BJ (cell line): ENCODE data around the gene LRRC2. TPM values are rescaled to one million over a fixed set of nuclear protein-coding genes. Genes with fewer than 3 reads are reported as not detected.

Experiments used
- CTCF ChIA-PET: fragments of 350-600 bp; formaldehyde crosslinking; extraction: SDS; loops from one replicate; lab custom pipeline; 2021; ENCODE audit warnings: antibody characterized with exemption, inconsistent platforms; lab: Yijun Ruan, JAX
- POLR2A ChIA-PET: fragments of 300-600 bp; sonication (Branson Sonifier 250); formaldehyde crosslinking; extraction: SDS; loops from one replicate; lab custom pipeline; 2021; ENCODE audit warnings: antibody characterized with exemption; lab: Charles Lee
- DNase-seq: peaks from one replicate; pipeline ENCODE4 v3.0.0-alpha.2; 2011; ENCODE audit warnings: low read depth
- H3K27me3 ChIP-seq: 2 replicates; pipeline ENCODE4 v1.6.0; 2011; ENCODE audit warnings: low read length; ENCODE audit not compliant: control insufficient read depth, insufficient read depth
- H3K36me3 ChIP-seq: 2 replicates; pipeline ENCODE4 v1.5.1; 2011; ENCODE audit warnings: low read length; ENCODE audit not compliant: control insufficient read depth, insufficient read depth
- H3K4me3 ChIP-seq: 2 replicates; pipeline ENCODE4 v1.5.1; 2011; ENCODE audit warnings: low read depth, mild to moderate bottlenecking, control low read depth, low read length
- polyA plus RNA-seq: library from polyadenylated mRNA; depleted of rRNA; stranded (reverse); fragments of >200 nt; gene quantifications from 2 replicates; pipeline ENCODE4 v1.2.3, GENCODE V29; 2011; rRNA removed
- TF ChIP-seq, protein P1 (sequence below): IDR thresholded peaks from 2 replicates; pipeline ENCODE4 v1.5.1; 2011; ENCODE audit warnings: low read depth, mild to moderate bottlenecking, control low read depth, inconsistent platforms, low read length, moderate library complexity; ENCODE audit not compliant: insufficient read depth

Gene LRRC2
- polyA plus RNA-seq, 1 experiment: 0.55 TPM

DNA sequence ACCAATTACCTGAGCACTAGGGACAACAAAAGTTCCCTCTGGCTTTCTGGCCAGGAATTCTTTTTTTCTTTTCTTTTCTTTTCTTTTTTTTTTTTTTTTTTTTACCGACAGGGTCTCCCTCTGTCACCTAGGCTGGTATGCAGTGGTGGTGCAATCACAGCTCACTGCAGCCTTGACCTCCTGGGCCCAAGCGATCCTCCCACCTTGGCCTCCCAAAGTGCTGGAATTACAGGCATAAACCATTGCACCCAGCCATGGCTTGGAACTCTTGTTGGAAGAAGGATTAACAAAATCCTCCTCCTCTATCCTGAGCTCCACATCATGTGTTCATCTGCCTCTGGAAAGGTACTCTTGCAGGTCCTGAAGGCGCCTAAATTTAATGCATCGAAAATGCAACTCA is 98.5 kb downstream of the LRRC2 start:
- TF ChIP-seq, protein P1, sequence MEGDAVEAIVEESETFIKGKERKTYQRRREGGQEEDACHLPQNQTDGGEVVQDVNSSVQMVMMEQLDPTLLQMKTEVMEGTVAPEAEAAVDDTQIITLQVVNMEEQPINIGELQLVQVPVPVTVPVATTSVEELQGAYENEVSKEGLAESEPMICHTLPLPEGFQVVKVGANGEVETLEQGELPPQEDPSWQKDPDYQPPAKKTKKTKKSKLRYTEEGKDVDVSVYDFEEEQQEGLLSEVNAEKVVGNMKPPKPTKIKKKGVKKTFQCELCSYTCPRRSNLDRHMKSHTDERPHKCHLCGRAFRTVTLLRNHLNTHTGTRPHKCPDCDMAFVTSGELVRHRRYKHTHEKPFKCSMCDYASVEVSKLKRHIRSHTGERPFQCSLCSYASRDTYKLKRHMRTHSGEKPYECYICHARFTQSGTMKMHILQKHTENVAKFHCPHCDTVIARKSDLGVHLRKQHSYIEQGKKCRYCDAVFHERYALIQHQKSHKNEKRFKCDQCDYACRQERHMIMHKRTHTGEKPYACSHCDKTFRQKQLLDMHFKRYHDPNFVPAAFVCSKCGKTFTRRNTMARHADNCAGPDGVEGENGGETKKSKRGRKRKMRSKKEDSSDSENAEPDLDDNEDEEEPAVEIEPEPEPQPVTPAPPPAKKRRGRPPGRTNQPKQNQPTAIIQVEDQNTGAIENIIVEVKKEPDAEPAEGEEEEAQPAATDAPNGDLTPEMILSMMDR: no peak
- ChIA-PET CTCF (interaction anchor here (0.9 to 3.3 kb wide), 2 partner anchors 15 to 21 kb away, joined by 3 to 18 read pairs; no protein-coding TSS in a partner anchor), POLR2A (no interaction called here)
- Histone ChIP-seq H3K27me3 (peaks cover 39% of the 10 kb centered on the region), H3K36me3 (no peaks in the 10 kb centered on the region), H3K4me3 (no peak overlapping the region)
- DNase-seq: no peak

DNA sequence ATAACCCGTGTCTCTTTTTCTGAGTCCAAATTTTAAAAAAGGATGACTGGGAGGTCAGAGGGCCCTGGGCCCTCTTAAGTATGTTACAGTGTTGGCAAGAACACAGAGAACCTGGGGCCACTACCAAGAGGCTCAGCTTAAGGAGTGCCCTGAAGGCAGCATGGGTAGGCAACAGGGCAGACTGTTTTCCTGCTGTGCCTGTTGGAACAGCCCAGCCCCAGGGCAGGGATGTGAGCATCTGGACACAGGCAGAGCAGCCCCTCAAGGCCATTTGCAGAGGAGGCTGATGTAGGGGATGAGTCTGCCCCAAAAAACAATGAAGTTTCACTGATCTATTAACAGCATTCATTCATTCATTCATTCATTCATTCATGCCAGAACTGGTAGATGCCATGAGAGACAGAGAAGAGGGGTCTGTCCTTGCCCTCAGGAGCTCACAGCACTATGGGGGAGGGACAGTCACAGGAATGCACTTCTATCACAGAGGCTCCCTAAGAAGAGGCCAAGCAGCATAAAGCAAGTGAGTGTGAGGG is 99.2 kb downstream of the LRRC2 start:
- CTCF ChIA-PET: interaction anchor here (1.5 to 1.8 kb wide), 2 partner anchors 17 to 22 kb away, joined by 4 read pairs; no protein-coding TSS in a partner anchor
- no peak for DNase-seq
- POLR2A ChIA-PET: no interaction called here
- no peaks in the 10 kb centered on the region for H3K36me3 ChIP-seq
- H3K27me3 ChIP-seq: peaks cover 36% of the 10 kb centered on the region
- H3K4me3 ChIP-seq: no peak overlapping the region
- TF ChIP-seq, protein P1: no peak

DNA sequence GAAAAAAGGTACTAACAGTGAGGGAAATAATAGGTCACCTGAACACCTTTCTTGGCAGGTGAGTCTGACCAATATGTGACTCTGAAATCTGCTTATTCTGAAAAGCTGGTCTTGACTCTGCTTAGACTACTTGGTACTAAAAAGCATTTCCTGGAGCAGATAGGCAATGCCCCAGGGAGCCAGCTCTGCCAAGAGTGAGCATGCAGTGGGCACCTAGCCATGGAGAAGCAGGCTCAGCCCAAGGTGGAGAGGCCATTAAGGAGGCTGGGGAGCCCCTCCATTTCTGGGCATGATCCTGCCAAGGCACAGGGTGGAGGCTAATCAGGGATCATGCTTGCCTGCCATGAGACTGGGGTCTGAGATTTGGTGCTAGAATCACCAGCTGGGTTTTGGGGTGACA is 99.8 kb downstream of the LRRC2 start:
- no peak overlapping the region for H3K4me3 ChIP-seq
- H3K36me3 ChIP-seq: no peaks in the 10 kb centered on the region
- DNase-seq: no peak
- POLR2A ChIA-PET: no interaction called here
- TF ChIP-seq, protein P1: no peak
- H3K27me3 ChIP-seq: peaks cover 33% of the 10 kb centered on the region
- CTCF ChIA-PET: interaction anchor here (1.5 to 1.8 kb wide), 2 partner anchors 16 to 22 kb away, joined by 4 read pairs; no protein-coding TSS in a partner anchor

Other genes starting within 250 kb of the LRRC2 start
- not detected in 2 replicates for gene CCR2, start 212.2 kb downstream of the LRRC2 start, polyA plus RNA-seq
- not detected in 2 replicates for gene CCR5, start 195.4 kb downstream of the LRRC2 start, polyA plus RNA-seq
- gene CCRL2, start 159.0 kb downstream of the LRRC2 start, polyA plus RNA-seq: not detected in 2 replicates
- not detected in 2 replicates for gene LTF, start 101.4 kb downstream of the LRRC2 start, polyA plus RNA-seq
- gene RTP3, start 68.3 kb downstream of the LRRC2 start, polyA plus RNA-seq: not detected in 2 replicates
- not detected in 2 replicates for gene FAM240A, start 46.2 kb upstream of the LRRC2 start, polyA plus RNA-seq
- gene ALS2CL, start 127.4 kb upstream of the LRRC2 start, polyA plus RNA-seq: 3.2 and 7.2 TPM in 2 replicates
- gene TMIE, start 135.1 kb upstream of the LRRC2 start, polyA plus RNA-seq: 0.07 and 0.27 TPM in 2 replicates
- not detected in 2 replicates for gene PRSS50, start 151.6 kb upstream of the LRRC2 start, polyA plus RNA-seq